Bone marrow (tissue), 2 donors: ENCODE data around the gene OR6C70.
"Not testable (repeated sequence)": the region's sequence is repeated elsewhere in the genome, so short reads cannot be mapped to it uniquely, and the experiment has no call there.

Experiments
- DNase-seq, 2 donors: peaks; one replicate each; lab custom pipeline; 2025; lab: John Stamatoyannopoulos, UW

OR6C70 gene

DNA sequence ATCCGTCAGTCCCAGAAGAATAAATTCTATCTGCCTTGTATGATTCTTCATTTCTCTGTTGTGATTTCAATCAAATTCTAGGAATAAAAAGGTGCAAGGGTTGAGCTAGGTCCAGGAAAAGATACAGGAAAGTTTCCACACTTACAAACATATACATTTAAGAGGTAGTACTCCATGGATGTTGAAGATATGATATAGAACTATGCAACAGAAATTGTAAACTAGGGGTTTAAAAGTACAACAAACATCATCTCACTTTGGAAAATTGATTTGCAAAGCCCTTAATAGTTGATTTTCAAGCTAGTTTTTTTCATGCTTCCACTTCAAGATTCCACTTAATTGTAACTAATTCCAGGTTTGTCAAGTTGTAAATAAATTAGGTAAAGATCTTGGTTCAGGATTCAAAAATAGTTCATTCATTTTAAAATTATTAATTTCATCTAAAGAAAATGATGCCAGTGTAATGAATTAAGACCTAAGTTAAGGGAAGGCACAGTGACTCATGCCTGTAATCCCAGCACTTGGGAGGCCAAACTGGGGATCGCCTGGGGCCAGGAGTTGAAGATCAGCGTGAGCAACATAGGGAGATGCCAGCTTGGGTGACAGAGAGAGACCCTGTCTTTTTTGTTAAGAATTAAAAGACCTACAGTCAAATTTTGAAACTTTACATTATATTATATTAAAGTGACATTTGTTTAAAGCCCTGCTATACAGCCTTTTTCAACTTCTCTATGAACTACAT, at the start of gene OR6C70:
Gene OR6C70 (minus strand): TSS at position 51 of the 742 bp plus-strand sequence. CDS start 0 bp downstream, at position 51.
- no peak for DNase-seq

DNA sequence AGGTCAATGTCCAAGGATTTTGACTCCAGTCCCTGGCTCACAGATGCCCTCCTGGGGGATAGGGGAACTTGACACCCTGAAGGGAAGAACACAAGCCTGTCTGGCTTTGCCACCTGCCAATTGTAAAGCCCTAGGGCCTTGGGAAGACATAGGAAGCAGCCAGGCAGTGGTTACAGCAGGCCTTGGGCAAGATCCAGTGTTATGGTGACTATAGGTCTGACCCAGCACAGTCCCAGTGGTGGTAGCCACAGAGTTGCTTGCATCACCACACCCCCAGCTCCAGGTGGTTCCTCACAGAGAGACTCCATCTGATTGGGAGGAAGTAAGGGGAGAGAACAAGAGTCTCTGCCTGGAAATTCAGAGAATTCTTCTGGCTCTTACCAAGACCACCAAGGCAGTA, 46.5 kb upstream of the OR6C70 start:
- no peak for DNase-seq

DNA sequence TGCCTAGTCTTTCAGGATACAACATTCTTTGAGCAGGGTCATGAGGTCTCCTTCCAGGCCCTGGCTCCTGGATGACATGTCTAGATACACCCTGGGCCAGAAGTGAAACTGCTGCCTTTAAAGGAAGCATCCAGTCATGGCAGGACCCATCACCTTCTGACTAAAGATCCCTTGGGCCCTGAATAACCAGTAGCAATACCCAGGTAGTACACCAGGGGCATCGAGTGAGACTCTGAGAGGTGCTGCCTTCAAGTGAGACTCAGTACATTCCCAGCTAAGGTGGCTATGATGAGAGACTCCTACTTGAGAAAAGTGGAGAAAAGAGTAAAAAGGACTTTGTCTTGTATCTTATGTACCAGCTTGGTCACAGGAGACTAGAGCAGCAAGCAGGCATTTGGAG, 45.8 kb upstream of the OR6C70 start:
- no peak for DNase-seq

DNA sequence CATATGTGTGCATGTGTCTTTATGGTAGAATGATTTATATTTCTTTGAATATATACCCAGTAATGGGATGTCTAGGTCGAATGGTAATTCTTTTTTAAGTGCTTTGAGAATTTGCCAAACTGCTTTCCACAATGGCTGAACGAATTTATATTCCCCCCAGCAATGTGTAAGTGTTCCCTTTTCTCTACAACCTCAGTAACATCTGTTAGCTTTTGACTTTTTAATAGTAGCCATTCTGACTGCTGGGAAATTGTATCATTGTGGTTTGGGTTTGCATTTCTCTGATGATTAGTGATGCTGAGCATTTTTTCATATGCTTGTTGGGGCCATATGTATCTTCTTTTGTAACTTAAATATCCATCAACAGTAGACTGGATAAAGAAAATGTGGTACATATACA, 31.7 kb upstream of the OR6C70 start:
- no peak for DNase-seq

DNA sequence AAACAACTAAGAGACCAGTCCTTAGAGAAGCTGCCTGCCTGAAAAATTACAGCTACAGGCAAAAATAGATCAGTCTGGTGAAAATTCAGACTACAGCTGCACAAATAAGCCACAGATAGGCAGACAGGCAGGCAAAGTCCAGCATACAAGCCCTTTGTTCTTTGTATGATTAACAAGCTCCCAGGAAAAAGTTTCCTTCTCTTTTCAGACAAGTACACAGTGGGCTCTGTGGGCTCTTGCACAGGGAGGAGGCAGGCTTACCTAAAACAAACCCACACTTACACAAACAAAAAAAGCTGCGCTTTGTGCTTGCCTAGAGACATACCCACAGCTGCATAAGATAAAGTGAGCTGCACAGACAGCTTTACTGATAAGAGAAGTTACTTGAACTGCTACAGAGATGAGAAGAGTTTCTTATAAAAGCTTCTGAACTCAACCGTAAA, 29.9 kb upstream of the OR6C70 start:
- no peak for DNase-seq

DNA sequence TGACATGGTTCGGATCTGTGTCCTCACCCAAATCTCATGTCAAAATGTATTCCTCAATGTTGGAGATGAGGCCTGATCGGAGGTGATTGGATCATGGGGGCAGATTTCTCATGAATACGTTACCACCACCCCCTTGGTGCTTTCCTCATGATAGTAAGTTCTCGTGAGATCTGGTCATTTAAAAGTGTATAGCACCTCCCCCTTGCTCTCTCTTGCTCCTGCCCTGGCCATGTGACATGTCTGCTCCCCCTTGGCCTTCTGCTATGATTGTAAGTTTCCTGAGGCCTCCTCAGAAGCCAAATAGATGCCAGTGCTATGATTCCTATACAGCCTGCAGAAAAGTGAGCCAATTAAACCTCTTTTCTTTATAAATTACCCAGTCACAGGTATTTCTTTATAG, 29.3 kb upstream of the OR6C70 start:
- DNase-seq: no peak

DNA sequence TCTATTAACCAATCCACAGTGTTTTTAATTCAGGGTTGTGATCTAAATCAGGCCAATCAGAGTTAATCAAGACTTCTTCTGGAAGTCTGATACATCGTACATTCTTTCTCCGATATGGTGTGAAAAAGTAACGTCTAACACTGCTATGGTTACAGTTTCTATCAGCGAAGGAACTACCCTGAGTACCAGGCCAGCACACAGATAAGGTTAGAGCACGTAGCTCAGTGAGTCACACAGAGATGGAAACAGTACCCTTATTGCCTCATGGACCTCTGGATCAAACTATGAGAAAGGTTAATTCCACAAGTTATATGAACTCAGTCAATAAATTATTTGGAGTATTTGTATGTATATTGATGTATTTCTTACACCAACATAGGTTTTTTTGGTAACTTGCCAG, 25.6 kb upstream of the OR6C70 start:
- no peak for DNase-seq

DNA sequence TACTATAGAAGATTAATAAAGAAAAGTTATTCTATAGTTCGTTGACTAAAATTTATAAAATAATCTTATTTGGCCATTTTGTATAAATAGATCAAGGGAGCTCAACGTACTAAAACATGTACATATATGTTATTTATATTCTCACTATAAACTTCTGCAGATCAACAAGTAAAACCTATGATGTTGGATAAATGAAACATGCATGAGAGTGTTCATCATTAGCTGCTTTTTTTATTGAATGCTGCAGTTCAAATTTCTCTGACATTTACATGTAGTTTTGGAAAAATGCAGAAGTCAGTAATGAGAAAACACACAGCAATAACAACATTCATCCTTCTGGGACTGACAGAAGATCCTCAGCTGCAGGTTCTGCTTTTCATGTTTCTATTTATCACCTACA, 22.1 kb upstream of the OR6C70 start, which contains the start of gene OR6C68:
Gene OR6C68 (plus strand): TSS at position 301 of the 400 bp plus-strand sequence. CDS start 0 bp downstream, at position 301.
- DNase-seq: no peak

DNA sequence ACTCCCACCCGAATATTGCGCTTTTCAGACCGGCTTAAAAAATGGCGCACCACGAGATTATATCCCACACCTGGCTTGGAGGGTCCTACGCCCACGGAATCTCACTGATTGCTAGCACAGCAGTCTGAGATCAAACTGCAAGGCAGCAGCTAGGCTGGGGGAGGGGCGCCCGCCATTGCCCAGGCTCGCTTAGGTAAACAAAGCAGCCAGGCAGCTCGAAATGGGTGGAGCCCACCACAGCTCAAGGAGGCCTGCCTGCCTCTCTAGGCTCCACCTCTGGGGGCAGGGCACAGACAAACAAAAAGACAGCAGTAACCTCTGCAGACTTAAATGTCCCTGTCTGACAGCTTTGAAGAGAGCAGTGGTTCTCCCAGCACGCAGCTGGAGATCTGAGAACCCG, 14.3 kb upstream of the OR6C70 start:
- not testable (repeated sequence) for DNase-seq

DNA sequence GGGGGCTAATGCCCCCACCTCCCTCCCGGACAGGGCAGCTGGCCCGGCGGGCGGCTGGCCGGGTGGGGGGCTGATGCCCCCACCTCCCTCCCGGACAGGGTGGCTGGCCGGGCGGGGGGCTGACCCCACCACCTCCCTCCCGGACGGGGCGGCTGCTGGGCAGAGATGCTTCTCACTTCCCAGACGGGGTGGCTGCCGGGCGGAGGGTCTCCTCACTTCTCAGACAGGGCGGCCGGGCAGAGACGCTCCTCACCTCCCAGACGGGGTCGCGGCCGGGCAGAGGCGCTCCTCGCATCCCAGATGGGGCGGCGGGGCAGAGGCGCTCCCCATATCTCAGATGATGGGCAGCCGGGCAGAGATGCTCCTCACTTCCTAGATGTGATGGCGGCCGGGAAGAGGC, 9.2 kb upstream of the OR6C70 start:
- not testable (repeated sequence) for DNase-seq

DNA sequence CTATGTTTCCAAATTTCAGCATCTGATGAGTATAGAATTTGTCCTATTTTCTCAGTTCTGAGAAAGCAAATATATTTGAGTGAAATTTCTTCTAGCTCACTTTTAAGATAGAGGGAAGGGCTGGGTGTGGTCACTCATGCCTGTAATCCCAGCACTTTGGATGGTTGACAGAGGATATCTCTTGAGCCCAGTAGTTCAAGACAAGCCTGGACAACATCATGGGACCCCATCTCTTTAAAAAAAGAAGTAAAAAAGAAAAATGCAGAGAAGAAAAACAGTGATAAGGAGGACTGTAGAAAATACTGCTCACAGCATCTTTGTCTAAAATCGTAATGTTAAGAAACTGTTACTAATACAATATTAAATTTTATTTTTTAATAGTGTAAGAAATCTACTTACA, 2.3 kb upstream of the OR6C70 start:
- DNase-seq: no peak

DNA sequence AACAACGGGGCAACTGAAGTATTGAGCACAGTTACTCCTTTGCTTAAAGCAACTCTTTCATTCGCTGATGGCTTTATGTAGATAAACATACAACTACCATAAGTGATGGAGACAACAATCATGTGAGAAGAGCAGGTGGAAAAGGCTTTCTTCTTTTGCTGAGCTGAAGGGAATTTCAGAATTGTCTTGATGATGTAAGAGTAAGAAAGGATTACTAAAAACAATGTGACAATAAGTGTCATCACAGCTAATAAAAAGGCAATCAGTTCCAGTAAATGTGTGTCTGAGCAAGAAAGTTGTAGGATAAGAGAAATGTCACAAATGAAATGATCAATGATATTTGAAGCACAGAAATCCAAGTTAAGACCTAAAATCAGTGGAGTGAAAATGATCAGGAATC, 647 bp downstream of the OR6C70 start:
- no peak for DNase-seq

DNA sequence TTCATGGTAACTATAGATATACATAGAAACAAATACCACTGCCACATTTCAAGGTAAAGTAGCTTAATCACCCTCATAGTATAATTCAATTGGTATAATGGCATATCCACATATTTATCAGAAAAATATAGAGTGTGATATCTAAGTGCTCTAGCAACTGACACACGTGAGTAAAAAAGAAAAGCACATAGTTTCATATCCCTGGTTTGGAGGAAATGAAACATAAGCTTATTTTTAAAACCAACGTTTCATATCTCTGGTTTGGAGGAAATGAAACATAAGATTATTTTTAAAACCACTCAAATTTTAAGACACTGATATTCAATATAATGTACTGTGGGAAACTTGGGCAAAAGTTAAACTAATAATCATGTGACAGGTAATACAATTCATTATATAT, 2.1 kb downstream of the OR6C70 start:
- DNase-seq: no peak

DNA sequence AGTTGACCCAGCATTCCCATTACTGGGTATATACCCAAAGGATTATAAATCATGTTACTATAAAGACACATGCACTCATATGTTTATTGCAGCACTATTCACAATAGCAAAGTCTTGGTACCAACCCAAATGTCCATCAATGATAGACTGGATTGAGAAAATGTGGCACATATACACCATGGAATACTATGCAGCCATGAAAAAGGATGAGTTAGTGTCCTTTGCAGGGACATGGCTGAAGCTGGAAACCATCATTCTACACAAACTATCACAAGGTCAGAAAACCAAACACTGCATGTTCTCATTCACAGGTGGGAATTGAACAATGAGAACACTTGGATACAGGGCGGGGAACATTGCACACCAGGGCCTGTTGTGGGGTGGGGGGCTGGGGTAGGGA, 5.0 kb downstream of the OR6C70 start:
- not testable (repeated sequence) for DNase-seq

DNA sequence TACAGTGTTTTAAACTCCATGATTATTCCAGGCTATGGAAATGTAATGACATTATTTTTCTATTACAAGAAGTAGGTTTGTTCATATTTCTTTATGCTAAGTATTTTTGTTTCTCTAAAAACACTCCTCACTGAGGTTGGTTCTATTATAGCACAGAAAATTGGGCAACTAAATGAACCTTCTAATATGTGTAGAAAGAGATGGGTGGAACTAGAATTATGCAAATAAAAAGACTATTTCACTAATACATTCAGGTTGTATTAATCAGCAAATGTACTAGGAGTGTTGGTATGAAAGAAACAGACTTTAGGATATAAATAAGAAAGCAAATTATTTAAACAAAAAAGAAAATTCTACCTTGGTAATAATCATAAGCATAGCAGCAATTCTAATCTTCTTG, 21.1 kb downstream of the OR6C70 start:
- DNase-seq: no peak

DNA sequence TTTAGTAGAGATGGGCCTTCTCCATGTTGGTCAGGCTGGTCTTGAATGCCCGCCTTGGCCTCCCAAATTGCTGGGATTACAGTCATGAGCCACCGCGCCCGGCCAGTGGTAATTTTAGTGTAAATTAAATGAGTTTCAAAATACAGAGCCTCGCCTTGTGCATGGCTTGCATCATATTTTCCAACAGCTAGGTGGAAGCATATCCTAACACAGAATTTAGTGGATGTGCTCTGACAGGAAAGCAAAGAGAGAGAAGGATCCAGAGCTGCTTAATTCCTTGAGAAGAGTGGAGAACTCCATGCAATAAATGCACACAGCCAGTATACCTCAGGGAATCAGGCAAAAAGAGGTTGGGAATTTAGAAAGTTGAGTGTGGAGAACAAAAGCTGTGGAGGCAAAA, 23.6 kb downstream of the OR6C70 start:
- no peak for DNase-seq

DNA sequence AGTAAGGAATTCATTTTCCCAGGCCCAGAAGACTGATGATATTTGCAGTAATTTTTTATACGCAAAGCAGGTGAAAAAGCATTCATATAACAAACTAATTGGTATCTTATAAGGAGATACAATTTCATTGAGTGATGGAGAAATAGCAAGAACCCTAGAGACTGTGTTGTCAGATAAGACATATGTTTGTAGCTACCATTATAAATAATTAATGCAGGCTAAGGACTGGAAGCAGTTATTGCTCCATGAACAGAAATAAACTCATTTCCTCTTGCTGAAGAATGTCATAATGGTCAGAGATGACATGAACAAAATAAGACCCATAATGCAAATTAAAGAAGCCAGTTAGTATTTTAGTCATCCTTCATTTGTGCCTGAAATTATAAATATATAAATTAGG, 24.6 kb downstream of the OR6C70 start:
- no peak for DNase-seq

DNA sequence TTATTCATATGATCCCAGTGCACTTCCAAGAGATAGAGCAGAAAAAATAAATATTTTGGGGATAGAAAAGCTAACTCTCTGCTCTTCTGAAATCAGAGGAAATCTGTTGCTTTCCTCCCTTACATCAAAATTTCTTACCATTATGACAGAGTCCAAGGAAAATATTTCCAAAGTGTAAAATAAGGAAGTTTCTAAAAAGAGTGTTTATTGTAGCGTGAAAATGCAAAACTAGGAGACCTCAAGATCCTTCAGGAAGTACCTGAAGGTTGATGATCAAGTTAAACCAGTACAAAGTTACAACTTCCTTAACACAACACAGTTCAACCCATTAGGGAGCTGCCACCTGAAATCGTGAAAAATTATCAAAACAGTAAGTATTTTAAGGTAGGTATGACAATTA, 26.2 kb downstream of the OR6C70 start, which contains the start of gene OR6C2:
Gene OR6C2 (plus strand): TSS at position 301 of the 400 bp plus-strand sequence. CDS start 8,138 bp downstream, outside the sequence.
- no peak for DNase-seq

DNA sequence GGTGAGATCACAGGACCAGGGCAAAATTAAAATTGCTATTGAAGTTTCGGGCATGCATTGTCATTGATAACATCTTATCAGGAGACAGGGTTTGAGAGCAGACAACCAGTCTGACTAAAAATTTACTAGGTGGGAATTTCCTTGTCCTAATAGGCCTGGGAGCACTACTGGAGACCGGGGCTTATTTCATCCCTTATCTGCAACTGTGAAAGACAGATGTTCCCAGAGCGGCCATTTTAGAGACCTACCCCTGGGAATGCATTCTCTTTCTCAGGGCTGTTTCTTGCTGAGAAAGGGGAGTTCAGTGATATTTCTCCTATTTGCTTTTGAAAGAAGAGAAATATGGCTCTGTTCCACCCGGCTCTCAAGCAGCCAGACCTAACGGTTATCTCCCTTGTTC, 28.7 kb downstream of the OR6C70 start:
- not testable (repeated sequence) for DNase-seq

DNA sequence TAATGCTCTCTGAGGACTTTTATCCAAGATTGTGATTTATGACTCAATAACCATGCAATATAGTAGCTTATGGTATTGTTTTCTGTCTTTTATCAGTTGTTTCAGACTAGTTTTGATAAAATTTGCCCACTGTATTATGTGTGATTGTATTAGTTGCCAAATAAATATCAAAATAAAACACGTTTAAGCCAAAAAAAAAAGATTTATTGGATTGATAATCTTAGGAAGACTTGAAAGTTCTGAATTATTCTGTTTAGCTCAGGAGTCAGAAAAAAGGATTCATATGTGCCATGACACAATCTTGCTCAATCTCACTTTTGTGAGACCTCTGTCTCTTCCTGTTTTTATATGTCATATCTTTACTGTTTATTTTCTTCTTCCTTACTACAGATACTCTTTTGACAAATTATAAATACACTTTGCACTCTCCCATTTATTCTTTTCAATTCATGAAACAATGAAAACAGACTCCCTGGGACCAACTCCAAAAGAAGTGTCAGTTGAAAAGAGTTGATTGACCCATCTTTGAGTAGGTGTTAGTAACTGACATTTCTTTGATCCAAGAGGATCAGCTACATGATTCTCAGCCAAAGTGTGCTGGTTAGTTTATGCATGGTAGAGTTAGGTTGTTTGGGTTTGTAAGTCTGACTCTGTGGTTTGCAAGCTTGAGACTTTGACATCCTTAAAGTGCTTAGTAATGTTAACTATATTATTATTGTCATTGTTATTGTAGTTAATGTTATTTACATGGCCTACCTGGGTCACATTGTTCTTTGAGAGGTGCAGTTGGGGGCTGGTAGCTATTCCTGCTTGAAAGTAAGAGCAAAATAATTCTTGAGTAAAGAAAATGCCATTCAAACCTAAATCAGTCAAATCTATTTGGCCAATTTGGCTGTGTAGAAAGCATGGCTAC, 41.4 kb downstream of the OR6C70 start:
- DNase-seq: no peak

DNA sequence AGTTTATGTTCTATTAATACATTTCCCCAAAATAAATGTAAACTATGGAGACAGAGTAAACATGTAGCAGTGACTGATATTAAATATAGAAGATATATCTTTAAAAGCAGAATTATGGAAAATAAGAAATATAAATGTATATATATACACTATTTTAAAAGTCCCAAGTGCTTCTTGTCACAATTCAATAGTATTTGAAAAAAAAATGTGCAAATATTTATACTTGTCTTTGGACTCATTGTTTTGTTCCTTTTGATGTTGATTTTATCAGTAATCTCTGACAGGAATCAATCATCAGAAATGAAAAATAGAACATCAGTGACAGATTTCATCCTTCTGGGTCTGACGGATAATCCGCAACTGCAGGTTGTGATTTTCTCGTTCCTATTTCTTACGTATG, 44.0 kb downstream of the OR6C70 start, which contains the start of gene OR6C76:
Gene OR6C76 (plus strand): TSS at position 301 of the 400 bp plus-strand sequence. CDS start 0 bp downstream, at position 301.
- DNase-seq: no peak

DNA sequence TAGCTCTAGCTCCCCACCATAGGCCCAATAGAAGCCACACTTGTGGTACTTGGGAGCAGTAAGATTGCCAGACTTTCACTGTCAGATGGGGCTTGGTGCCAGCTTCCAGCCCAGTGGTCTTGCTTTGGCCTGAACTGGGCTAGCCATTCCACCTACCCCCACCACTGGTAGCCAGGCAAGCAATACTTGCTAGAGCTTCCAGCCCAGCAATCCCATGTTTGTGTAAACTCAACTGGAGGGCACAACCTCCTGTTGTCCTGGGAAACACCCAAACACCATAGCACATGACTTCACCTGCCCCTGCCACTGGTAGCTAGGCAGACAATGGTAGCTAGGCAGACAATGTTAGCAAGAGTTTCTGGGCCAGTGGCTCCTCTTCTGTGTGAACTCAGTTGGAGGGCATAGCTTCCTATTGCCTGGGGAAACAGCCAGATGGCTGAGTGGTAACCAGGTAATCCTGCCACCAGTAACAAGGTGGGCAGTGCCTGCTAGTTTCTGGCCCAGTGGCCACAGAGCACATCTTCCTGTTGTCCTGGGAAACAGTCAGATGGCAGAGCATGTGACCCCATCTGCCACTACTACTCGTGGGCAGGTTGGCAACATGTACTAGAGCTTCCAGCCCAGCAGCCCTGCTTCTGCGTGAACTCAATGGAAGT, 49.5 kb downstream of the OR6C70 start:
- DNase-seq: no peak
